Transverse colon (tissue), 4 donors: Measurements from ENCODE around the gene HK2. TPM values are rescaled to one million over a fixed set of nuclear protein-coding genes. Genes with fewer than 3 reads are reported as not detected.

ENCODE experiments used
- DNase-seq: peaks from one replicate; pipeline ENCODE4 v3.0.0-alpha.2; 2019
- H3K27ac ChIP-seq, 4 donors: fragments of 200-600 bp; sonication (generic); 2 replicates each; pipeline ENCODE4 v1.5.1; 2016 to 2018; ENCODE audit warnings: inconsistent platforms in 4 of 4
- H3K27me3 ChIP-seq: fragments of 200-600 bp; sonication (generic); 2 replicates; pipeline ENCODE4 v1.5.1; 2017; ENCODE audit warnings: inconsistent platforms
- H3K36me3 ChIP-seq, 4 donors: fragments of 200-600 bp; sonication (generic); 2 replicates each; pipeline ENCODE4 v1.5.1; 2017 to 2019; ENCODE audit warnings: inconsistent platforms in 4 of 4
- H3K4me1 ChIP-seq, 4 donors: fragments of 200-600 bp; sonication (generic); 2 replicates each; pipeline ENCODE4 v1.5.1; 2017 to 2020; ENCODE audit warnings: inconsistent platforms in 4 of 4
- H3K4me3 ChIP-seq, 4 donors: fragments of 200-600 bp; sonication (generic); 1 replicate in 1 of 4; 2 replicates in 3 of 4; pipeline versions ENCODE4 v1.5.1 to v1.6.1; 2017 to 2019; ENCODE audit warnings: inconsistent platforms in 4 of 4
- H3K9me3 ChIP-seq, 2 donors: fragments of 200-600 bp; sonication (generic); 2 replicates each; pipeline ENCODE4 v1.5.1; 2017 to 2019; ENCODE audit warnings: inconsistent platforms in 2 of 2
- EP300 ChIP-seq: sonication (generic); formaldehyde crosslinking; IDR thresholded peaks from one replicate; pipeline ENCODE4 v1.6.1; 2017; ENCODE audit warnings: antibody characterized with exemption, low read depth
- POLR2A ChIP-seq: fragments of 450-650 bp; IDR thresholded peaks from one replicate; pipeline ENCODE4 v1.6.1; 2016; ENCODE audit warnings: antibody characterized with exemption, mild to moderate bottlenecking, moderate library complexity
- POLR2AphosphoS5 ChIP-seq, 3 donors: sonication (generic); formaldehyde crosslinking; IDR thresholded peaks; one replicate each; pipeline ENCODE4 v1.6.1; 2016; ENCODE audit warnings: antibody characterized with exemption in 3 of 3
- WGBS, 2 donors: methylation state at CpG; one replicate each; pipeline ENCODE4 v1.1.5; 2018; ENCODE audit warnings: low coverage in 1 of 2; 5-methylcytosine and 5-hydroxymethylcytosine counted together
- in situ Hi-C, 4 donors: fragments of 200-750 bp; cut with MboI; loops; one replicate each; pipeline versions ENCODE4 v1.15.0 to v1.15.1; 2017; ENCODE audit warnings: low sequenced_read_pairs in 3 of 4, low pct_ligation_motif_present in 1 of 4, low pct_unique_long_range_greater_than_20kb in 1 of 4
- intact Hi-C: fragments of 100-400 bp; cut with DNase I; formaldehyde crosslinking; loops from one replicate; pipeline ENCODE4 v1.15.1; 2023; ENCODE audit warnings: low total_unique reads
- total RNA-seq, 4 donors: library from RNA; depleted of rRNA; stranded (reverse); fragments of >200 nt; gene quantifications; one replicate each; pipeline ENCODE4 v1.1.0, GENCODE V29; 2016
- TF ChIP-seq, protein P1 (sequence below), 5 experiments: fragments of 200-600 bp in 3 of 5; fragments of 450-650 bp in 2 of 5; sonication (generic) in 3 of 5; IDR thresholded peaks; 1 replicate in 2 of 5; 2 replicates in 3 of 5; pipeline ENCODE4 v1.5.1; 2016 to 2017; ENCODE audit warnings: antibody characterized with exemption in 5 of 5, inconsistent platforms in 3 of 5, mild to moderate bottlenecking in 2 of 5, moderate library complexity in 1 of 5

Gene HK2
- total RNA-seq, 4 donors from 2014 or later: 104 to 175 (median 131) TPM

DNA sequence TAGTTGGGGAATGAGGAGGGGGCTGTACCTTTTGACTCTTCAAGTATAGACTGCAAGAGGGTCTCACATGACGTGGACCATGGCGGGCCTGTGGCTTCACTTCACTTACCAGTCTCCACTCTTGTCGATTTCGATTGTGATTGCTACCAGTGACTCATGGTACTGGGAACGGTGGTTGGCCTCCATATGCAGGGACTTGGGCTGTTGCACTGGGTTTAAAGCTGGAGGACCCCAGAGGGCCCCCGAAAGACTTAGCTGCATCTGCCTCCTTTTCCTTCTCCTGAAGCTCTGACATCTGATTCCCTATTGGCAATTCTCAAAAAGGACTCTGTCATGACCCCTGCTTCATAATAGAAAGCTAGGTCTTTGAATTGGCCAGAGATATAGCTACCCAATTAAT lies 43.4 kb downstream of the HK2 start:
- intact Hi-C loops (no loop called here), in situ Hi-C loops (loop anchor here (5.0 to 10.0 kb wide), 3 partner anchors 160 to 175 kb away; no protein-coding TSS in a partner anchor)
- Histone ChIP-seq H3K27ac (no peak overlapping the region), H3K4me1 (peaks cover 3 to 17% (median 6%) of the 10 kb centered on the region in 4 donors), H3K36me3 (peaks cover 0 to 8% (median 0%) of the 10 kb centered on the region in 4 donors), H3K27me3 (no peaks in the 10 kb centered on the region), H3K9me3 (no peaks in the 10 kb centered on the region), H3K4me3 (no peak overlapping the region)
- no peak for DNase-seq
- WGBS, 2 donors: 80 to 97% methylated on average over 2 to 6 of the region's 6 CpGs
- TF ChIP-seq POLR2AphosphoS5 (IDR thresholded peaks at IDR 0.05) (no peak), EP300 (no peak), POLR2A (no peak)
- TF ChIP-seq, protein P1, sequence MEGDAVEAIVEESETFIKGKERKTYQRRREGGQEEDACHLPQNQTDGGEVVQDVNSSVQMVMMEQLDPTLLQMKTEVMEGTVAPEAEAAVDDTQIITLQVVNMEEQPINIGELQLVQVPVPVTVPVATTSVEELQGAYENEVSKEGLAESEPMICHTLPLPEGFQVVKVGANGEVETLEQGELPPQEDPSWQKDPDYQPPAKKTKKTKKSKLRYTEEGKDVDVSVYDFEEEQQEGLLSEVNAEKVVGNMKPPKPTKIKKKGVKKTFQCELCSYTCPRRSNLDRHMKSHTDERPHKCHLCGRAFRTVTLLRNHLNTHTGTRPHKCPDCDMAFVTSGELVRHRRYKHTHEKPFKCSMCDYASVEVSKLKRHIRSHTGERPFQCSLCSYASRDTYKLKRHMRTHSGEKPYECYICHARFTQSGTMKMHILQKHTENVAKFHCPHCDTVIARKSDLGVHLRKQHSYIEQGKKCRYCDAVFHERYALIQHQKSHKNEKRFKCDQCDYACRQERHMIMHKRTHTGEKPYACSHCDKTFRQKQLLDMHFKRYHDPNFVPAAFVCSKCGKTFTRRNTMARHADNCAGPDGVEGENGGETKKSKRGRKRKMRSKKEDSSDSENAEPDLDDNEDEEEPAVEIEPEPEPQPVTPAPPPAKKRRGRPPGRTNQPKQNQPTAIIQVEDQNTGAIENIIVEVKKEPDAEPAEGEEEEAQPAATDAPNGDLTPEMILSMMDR (IDR thresholded peaks at IDR 0.05): no peak

- in situ Hi-C loops (loop anchor here (5.0 to 10.0 kb wide), 3 partner anchors 161 to 176 kb away; no protein-coding TSS in a partner anchor), intact Hi-C loops (no loop called here)
- Histone ChIP-seq H3K9me3 (no peaks in the 10 kb centered on the region), H3K4me1 (peaks cover 3 to 17% (median 6%) of the 10 kb centered on the region in 4 donors), H3K4me3 (no peak overlapping the region), H3K27me3 (no peaks in the 10 kb centered on the region), H3K27ac (no peak overlapping the region), H3K36me3 (peaks cover 0 to 11% (median 2%) of the 10 kb centered on the region in 4 donors)
- TF ChIP-seq POLR2AphosphoS5 (IDR thresholded peaks at IDR 0.05) (no peak), EP300 (no peak), POLR2A (no peak)
- TF ChIP-seq, protein P1 (IDR thresholded peaks at IDR 0.05): no peak
- WGBS, 2 donors: 82 to 90% methylated on average over 2 to 4 of the region's 4 CpGs
- DNase-seq: no peak
Measured at GRCh38 chr2:74877781-74878433, 44.0 kb downstream of the HK2 start.

DNA sequence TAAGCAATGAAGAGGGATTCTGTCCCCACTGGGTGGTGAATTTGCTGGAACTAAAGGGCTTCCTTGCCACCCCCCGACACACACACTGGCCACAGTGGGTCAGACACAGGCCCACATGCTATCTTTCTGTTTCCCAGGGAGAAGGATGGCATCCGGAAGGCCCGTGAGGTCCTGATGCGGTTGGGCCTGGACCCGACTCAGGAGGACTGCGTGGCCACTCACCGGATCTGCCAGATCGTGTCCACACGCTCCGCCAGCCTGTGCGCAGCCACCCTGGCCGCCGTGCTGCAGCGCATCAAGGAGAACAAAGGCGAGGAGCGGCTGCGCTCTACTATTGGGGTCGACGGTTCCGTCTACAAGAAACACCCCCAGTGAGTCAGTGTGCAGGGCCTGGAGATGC lies 44.6 kb downstream of the HK2 start:
- no peaks in the 10 kb centered on the region for H3K27me3 ChIP-seq
- intact Hi-C loops: no loop called here
- peaks cover 3 to 17% (median 6%) of the 10 kb centered on the region in 4 donors for H3K4me1 ChIP-seq
- DNase-seq: no peak
- in situ Hi-C loops: loop anchor here (5.0 to 10.0 kb wide), 3 partner anchors 161 to 176 kb away; no protein-coding TSS in a partner anchor
- no peaks in the 10 kb centered on the region for H3K9me3 ChIP-seq
- H3K36me3 ChIP-seq: peaks cover 0 to 12% (median 5%) of the 10 kb centered on the region in 4 donors
- no peak overlapping the region for H3K4me3 ChIP-seq
- 95% methylated on average over 10 of the region's 20 CpGs; no CpG with 5 or more reads in 1 of the 2 donors for WGBS, 2 donors
- TF ChIP-seq, protein P1 (IDR thresholded peaks at IDR 0.05): no peak
- TF ChIP-seq POLR2AphosphoS5 (IDR thresholded peaks at IDR 0.05) (no peak), POLR2A (no peak), EP300 (no peak)
- no peak overlapping the region for H3K27ac ChIP-seq

DNA sequence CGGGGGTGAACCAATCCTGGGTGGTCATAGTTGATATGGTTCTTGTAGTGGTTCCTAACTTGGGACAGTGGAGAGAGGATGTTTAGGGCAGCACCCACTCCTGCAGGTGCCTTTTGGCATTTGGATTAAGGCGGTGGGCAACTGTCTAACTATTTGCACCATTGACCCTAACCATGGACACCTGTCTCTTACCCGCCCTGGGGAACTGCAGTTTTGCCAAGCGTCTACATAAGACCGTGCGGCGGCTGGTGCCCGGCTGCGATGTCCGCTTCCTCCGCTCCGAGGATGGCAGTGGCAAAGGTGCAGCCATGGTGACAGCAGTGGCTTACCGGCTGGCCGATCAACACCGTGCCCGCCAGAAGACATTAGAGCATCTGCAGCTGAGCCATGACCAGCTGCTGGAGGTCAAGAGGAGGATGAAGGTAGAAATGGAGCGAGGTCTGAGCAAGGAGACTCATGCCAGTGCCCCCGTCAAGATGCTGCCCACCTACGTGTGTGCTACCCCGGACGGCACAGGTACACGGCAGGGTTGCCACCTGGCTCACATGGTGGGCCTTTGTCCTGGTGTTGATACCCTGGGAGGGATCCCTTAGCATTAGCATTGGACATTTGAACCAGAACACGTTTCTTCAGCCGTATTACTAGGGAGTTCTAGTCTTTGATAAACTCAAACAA lies 46.3 kb downstream of the HK2 start:
- no peaks in the 10 kb centered on the region for H3K9me3 ChIP-seq
- peaks cover 0 to 12% (median 5%) of the 10 kb centered on the region in 4 donors for H3K36me3 ChIP-seq
- no peak for DNase-seq
- H3K27me3 ChIP-seq: no peaks in the 10 kb centered on the region
- in situ Hi-C loops (no loop called here), intact Hi-C loops (no loop called here)
- no peak overlapping the region for H3K4me3 ChIP-seq
- peaks cover 0 to 9% (median 4%) of the 10 kb centered on the region in 4 donors for H3K4me1 ChIP-seq
- 94% methylated on average over 24 of the region's 24 CpGs; no CpG with 5 or more reads in 1 of the 2 donors for WGBS, 2 donors
- TF ChIP-seq, protein P1 (IDR thresholded peaks at IDR 0.05): no peak
- TF ChIP-seq POLR2A (no peak), POLR2AphosphoS5 (IDR thresholded peaks at IDR 0.05) (no peak), EP300 (no peak)
- H3K27ac ChIP-seq: no peak overlapping the region
